Measurements from ENCODE around the gene FBXW9. TPM values are rescaled to one million over a fixed set of nuclear protein-coding genes. Genes with fewer than 3 reads are reported as not detected.
A peak's percentile ranks its signal among the peaks of the same experiment; 100 is the strongest.
"Not testable (repeated sequence)": the region's sequence is repeated elsewhere in the genome, so short reads cannot be mapped to it uniquely, and the experiment has no call there.

FBXW9 gene
- total RNA-seq, 1 donor from 2014 or later = 4.4 TPM

DNA sequence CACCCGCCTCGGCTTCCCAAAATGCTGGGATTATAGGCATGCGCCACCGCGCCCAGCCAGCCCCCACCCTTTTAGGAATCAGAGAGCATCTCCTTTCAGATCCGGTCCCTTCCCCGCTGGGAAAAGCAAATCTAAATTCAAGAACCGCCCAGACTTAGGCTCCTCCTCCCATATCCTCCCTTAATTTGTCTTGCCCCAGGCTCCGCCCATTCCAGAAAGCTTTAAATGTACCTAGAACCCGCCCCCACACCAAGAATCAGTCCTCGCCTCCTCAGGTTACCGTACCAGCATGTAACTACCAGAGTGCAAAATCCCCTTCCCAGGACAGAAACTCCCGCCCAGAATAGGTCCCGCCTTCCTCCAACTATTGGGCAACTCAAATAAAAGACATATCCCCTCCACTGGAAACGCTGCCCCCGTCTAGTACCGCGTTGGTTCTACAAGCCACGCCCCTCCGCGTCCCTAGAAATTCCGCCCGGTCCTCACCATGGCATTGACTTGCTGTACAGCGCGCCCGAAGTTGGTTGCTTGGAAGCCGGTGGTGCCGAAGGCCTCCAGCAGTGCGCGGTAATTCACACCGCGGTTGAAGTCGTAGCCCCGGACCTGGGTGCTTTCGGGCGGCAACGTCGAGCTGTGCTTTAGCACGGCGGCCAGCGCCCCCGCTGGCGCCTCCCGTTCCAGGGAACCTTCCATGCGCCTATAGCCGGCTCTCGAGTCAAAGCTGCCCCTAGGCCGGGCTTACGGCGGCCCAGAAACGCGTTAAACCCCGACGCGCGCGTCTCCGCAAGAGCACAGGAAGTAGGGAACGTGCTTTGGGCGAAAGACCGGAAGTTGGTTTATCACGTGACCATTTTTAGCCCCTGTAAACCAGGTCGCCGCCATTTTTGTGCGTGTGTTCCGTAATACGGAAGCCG is 15.1 kb downstream of the FBXW9 start, which contains the start of gene DHPS:
Gene DHPS (minus strand): TSS at position 807 of the 914 bp plus-strand sequence. CDS start 114 bp downstream, at position 693.
- DNase-seq (ENCODE audit: low spot score) = peak; percentile 93

DNA sequence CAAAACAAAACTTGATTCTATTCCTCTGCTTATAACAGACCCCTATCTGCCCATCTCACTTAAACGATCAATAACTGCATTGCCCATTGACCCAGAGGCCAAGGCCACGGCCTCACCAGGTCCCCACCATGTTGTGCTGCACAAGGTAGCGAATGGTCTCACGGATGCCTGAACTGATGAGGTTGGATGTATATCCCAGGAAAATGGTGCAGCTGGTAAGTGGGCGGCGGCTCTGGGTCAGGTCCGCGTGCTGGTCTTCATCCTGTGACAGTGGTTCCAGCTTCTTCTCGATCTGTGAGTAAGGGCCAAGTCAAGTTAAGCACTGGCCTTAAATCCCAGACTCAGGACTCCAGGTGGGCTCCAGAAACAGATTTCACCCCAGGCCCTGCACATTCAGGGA is 16.4 kb downstream of the FBXW9 start:
- DNase-seq (ENCODE audit: low spot score) = no peak

DNA sequence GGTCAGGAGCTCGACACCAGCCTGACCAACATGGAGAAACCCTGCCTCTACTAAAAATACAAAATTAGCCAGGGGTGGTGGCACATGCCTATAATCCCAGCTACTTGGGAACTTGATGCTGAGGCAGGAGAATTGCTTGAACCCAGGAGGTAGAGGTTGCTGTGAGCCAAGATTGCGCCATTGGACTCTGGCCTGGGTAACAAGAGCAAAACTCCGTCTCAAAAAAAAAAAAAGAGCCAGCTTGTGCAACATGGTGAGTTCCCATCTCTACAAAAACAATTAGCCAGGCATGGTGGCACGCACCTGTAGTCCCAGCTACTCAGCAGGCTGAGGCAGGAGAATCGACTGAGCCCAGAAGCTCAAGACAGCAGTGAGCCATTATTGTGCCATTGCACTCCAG is 18.4 kb downstream of the FBXW9 start:
- not testable (repeated sequence) for DNase-seq (ENCODE audit: low spot score)

GRCh38 chr19:12676928-12677327 is 19.5 kb downstream of the FBXW9 start:
- DNase-seq (ENCODE audit: low spot score) = no peak

GRCh38 chr19:12676384-12676792 is 20.0 kb downstream of the FBXW9 start:
- DNase-seq (ENCODE audit: low spot score) = no peak

DNA sequence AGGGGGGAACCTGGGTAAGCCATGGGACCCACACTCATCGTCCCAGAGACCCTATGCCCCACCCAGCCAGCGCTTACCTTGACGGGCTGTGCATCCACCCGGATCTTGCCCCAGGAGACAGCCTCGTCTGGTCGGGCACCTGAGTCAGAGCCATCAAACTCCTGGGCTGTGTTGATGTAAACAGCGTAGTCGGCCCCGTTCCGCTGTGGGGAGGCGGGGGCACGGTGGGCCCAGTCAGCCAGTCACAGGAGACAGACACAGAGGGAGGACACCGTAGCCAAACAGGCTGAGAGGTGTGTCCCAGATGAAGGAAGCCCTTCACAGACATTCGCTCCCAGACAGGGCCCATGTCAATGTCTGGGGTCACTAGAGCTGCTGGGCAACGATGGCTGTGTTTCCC is 20.5 kb downstream of the FBXW9 start:
- DNase-seq (ENCODE audit: low spot score) = no peak

GRCh38 chr19:12675399-12675798 is 21.0 kb downstream of the FBXW9 start:
- DNase-seq (ENCODE audit: low spot score) = no peak

DNA sequence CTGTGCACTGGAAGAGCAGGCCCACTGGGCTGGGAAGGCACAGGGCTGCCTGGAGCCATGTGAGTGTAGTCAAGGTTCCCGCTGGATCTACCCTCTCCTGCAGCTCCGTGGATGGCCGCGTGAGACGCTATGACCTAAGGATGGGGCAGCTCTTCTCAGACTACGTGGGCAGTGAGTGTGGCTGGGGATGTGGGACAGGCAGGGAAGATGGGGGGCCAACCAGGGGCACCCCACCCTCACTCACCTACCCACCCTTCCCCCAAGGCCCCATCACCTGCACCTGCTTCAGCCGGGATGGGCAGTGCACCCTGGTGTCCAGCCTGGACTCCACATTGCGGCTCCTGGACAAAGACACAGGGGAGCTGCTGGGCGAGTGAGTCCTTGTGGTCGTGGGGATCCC is 23.7 kb downstream of the FBXW9 start:
- DNase-seq (ENCODE audit: low spot score) = no peak

DNA sequence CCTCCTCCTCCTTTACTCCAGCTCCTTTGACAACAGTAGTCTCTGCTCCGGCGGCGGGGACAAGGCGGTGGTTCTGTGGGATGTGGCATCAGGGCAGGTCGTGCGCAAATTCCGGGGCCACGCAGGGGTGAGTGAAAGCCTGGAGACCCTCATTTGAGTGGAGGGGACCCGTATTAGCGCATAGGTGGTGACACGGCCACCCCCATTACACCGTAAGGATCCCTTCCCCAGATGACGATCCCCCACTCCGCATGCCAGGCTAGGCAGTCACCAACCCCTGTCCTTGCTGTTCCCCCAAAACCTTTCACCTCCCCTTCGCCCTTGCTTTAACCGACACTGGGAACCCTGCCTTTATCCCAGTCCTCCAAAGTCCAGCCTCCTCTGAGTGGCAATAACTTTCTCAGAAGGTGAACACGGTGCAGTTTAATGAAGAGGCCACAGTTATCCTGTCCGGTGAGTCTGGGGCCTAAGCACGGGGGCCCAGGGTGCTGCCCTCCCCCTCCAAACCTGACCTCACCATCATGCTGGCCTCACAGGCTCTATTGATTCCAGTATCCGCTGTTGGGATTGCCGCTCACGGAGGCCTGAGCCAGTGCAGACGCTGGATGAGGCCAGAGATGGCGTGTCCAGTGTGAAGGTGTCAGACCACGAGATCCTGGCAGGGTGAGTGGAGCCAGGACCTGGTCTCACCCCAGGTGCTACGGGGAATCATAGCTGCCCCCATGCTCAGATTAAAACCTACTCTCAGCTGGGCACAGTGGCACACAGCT is 26.1 kb downstream of the FBXW9 start:
- no peak for DNase-seq (ENCODE audit: low spot score)

GRCh38 chr19:12669270-12670158 is 26.9 kb downstream of the FBXW9 start:
- no peak for DNase-seq (ENCODE audit: low spot score)

DNA sequence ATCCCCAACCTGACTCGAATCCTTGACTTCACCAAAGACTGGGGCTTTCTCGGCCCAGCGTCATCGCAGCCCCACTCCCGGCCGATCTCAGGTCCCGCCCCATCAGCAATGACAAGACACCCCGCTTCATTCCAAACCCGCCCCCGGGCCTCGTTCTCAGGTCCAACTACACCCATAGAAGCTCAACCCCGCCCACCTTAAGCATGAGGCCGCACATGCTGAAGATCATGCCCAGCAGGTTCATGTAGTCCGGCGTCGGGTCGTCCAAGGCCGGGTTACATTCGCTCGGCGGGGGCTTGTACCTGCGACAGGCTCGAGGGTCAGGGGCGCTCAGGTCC is 27.5 kb downstream of the FBXW9 start:
- DNase-seq (ENCODE audit: low spot score) = peak; percentile 90

DNA sequence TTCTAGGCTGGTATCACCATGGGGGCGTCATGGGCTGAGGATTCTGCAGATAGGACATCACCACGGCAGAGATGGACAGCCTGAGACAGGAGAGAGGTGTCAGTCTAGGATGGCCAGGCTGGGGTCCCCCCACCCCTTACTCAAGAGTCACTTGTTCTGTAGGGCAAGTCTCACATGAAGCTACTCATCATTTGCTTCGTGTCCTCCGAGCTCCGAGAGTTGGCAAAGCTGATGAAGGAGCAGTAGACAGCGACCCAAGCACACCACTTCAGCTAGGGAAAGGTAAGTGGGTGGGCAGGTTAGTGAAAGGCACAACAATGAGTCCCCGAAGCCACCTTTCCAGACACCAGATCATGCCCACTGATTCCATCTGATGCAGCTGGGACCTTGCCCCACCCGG is 28.1 kb downstream of the FBXW9 start:
- no peak for DNase-seq (ENCODE audit: low spot score)

GRCh38 chr19:12667731-12668302 is 28.6 kb downstream of the FBXW9 start:
- no peak for DNase-seq (ENCODE audit: low spot score)

- peak; percentile 93 for DNase-seq (ENCODE audit: low spot score)
Measured at GRCh38 chr19:12666265-12667048, 30.0 kb downstream of the FBXW9 start, which contains the start of the genes MAN2B1 and WDR83. MAN2B1 (minus strand) TSS chr19:12666742; CDS start chr19:12666701, 41 bp downstream. WDR83 (plus strand) TSS chr19:12666807; CDS start chr19:12669791, 2,984 bp downstream.

DNA sequence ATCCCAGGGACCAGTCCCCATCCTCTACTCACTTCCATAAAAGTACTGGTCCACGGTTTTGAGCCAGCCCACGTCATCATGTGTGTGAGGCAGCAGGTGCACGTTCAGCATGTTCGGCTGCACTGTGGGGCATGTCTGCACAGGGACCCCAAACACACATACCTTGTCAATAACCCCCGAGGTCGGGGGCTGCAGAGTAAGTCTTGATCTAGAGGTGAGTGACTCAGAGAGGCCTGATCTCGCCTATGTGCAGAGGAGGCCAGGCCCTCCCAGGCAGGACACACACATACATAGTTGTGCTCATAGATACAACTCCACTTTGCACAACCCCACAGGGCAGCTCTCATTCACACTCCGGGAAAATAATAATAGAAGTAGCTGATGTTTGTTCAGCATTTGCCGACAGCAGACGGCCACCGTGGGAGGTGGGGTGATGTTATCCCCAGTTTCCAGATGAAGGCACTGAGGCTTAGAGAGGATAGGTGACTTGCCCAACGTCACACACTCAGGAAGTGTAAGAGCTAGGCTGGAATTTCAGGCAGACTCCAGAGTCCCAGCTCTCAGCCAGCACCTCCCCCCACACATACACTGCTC is 30.7 kb downstream of the FBXW9 start:
- no peak for DNase-seq (ENCODE audit: low spot score)

DNA sequence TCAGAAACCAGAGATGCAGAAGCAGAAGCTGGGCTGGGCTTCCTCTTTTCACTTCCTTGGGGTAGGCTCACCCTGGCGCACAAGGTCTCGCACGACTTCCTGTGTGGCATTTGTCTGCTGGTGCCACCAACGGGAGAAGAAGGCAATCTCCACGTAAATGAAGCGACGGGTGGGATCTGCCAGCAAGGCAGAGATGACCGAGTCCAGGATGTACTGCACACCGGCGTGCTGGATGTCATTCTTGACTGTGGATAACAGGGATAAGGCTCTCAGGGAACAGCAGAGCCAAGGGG is 31.2 kb downstream of the FBXW9 start:
- no peak for DNase-seq (ENCODE audit: low spot score)

DNA sequence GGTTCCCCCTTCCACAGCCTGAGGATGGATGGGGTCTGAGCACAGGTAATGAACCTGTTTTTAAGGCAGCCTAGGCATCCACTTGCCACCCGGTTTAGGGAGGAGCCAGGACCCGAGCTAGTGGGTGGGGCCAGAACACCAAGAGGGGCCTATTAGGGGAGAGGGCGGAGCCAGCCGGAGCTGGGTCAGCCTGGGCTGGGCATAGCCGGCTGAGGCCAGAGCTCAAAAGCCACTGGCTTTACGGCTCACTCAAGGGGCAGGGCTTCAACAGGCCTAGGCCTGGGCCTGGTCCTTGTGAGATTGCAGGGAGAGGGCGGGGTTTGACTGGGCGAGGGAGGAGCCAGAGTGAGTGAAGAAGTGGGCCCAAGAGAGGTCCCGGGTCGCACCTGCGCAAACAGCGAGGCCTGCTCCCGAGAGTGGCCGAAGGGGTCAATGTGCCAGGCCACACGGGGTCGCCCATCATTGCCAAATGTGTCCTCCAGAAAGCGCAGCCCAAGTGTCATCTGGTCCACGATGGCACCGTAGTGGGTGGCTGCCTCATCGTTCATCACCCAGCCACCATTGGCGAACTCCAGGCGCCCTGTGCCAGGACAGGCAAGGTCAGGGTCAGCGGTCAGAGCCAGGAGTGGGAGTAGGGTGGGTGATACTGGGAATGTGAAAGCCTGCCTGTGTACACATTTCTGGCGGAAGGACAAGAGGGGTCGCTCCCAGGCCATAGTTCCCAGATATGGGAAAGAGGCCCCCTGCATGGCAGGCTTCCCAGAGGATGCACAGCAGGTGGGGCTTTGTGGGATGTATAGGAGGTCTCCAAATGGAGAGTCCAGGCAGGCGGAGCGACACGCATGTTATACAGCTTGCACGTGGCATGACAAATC is 31.8 kb downstream of the FBXW9 start:
- no peak for DNase-seq (ENCODE audit: low spot score)

- DNase-seq (ENCODE audit: low spot score) = no peak
Measured at GRCh38 chr19:12660980-12661379, 35.5 kb downstream of the FBXW9 start.

GRCh38 chr19:12657966-12658365 is 38.5 kb downstream of the FBXW9 start:
- no peak for DNase-seq (ENCODE audit: low spot score)

Measured in mesenteric fat pad (tissue), 1 donor.